Measurements from ENCODE around the gene CD164.

CD164 gene

DNA sequence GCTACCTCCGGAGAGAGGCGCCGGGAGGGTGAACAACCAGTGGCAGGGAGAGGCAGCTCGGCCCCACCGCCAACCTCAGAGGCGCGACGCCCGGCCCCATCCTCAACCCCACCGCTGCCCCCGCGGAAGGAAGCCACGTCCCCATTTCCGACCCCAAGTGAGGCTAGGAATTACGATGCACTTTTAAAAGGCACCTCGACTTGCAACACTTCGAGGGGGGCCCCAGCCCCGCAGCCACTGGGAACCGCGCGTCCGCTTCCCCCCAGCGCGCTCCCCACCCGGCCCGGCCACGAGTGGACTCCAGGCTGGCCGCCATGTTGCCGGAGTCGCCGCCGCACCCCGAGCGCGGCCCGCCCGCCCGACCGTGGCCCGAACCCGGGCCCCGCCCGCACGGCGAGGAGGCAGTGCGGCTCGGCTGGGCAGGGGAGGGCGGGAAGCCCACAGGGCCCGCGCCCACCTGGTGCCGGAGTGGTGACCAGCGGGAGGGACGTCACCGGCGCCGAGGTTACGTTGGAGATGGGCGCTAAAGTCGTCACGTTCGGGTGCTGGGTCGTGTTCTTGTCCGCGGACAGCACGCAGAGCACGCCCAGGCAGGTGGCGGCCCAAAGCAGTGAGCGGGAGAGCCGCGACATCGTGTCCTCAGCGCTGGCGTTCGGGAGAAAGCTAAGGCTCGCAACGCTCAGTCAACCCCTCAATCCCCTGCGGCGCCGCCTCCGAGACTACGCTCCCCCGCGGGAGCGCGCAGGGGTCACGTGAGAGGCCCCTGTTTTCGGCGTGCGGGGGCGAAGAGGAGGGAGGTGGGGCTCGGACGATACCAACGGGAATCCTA is at the start of gene CD164:
TSS of gene CD164 (minus strand) at position 721 of the 829 bp plus-strand sequence. CDS start at position 632, 89 bp downstream.
- TF ChIP-seq, protein P1, sequence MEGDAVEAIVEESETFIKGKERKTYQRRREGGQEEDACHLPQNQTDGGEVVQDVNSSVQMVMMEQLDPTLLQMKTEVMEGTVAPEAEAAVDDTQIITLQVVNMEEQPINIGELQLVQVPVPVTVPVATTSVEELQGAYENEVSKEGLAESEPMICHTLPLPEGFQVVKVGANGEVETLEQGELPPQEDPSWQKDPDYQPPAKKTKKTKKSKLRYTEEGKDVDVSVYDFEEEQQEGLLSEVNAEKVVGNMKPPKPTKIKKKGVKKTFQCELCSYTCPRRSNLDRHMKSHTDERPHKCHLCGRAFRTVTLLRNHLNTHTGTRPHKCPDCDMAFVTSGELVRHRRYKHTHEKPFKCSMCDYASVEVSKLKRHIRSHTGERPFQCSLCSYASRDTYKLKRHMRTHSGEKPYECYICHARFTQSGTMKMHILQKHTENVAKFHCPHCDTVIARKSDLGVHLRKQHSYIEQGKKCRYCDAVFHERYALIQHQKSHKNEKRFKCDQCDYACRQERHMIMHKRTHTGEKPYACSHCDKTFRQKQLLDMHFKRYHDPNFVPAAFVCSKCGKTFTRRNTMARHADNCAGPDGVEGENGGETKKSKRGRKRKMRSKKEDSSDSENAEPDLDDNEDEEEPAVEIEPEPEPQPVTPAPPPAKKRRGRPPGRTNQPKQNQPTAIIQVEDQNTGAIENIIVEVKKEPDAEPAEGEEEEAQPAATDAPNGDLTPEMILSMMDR (IDR thresholded peaks at IDR 0.05) = no peak

DNA sequence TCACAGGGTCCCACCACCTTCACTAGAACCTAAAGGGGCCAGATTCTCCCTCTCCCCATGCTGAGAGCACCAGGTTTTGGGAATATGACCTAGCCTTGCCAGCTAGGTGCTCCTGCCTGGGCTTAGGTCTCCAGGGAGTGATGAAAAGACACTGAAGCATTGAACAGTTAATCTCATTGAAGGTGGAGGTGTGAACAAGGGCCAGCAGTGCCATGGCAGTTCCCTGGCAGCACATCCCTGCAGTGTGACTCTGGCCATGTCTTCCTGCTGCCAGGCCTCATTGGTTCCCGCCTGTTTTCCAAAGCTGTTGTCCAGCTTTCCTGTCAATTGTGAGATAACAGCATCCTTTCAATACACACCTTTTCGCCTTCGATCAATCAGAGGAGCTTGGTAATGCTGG is 47.2 kb upstream of the CD164 start:
- TF ChIP-seq, protein P1 (IDR thresholded peaks at IDR 0.05) = no peak

DNA sequence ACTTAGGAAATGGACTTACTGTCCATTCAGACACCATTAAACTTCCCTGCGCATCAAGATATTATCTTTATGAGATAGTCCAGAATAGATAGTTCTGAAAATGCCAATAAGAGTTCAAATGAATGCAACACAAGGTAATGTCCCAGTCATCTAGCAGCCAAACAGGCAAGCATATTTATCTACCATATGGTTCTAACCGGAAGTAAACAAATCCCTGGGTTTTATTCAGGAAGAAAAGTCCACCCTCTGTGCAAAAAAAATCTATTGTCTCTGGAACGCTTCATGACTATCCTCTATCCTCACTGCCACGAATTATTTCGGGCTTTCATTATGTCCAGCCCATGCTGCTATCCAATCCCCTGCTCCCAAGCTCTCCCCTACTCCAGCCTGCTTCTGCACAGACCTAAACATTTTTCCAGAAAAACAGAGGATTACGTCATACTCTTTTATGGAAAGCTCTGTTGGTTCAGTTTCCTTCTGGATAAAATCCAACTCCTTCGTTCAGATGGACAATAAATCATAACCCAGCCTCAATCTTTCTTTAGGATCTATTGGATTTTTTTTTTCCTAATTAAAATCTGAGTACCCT is 46.7 kb upstream of the CD164 start:
- TF ChIP-seq, protein P1 (IDR thresholded peaks at IDR 0.05) = no peak

DNA sequence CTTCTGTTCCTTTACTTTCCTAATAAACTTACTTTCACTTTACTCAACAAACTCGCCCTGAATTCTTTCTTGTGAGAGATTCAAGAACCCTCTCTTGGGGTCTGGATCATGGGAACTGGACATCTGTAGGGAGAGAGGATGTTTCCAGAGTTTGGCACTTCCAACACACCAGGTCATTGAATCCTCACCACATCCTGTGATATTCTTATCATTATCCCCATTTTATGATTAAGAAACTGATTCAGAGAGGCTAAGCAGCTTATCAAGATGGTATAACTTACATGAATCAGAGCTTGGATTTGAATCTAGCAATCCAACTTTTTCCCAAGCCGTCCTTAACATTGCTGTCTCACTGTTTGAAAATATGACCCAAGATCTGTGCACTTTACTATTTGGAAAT is 42.7 kb upstream of the CD164 start:
- TF ChIP-seq, protein P1 (IDR thresholded peaks at IDR 0.05) = no peak

DNA sequence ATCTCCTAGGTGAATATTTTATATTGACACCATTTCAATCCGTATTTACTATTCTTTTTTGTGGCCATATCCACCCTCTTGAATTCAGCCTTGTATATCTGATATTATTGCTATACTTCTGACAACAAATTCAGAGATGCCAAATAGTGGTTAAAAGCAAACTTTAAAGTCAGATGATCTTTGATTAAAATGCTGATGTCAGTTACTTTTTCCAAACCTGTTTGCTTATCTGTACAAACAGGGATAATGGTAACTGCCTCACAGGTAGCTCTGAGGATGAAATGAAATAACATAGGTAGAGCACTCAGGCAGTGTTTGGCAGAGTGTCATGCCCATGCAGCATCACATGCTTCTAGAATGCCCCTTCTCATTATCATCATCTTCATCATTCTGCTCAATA is 38.9 kb upstream of the CD164 start:
- TF ChIP-seq, protein P1 (IDR thresholded peaks at IDR 0.05) = no peak

DNA sequence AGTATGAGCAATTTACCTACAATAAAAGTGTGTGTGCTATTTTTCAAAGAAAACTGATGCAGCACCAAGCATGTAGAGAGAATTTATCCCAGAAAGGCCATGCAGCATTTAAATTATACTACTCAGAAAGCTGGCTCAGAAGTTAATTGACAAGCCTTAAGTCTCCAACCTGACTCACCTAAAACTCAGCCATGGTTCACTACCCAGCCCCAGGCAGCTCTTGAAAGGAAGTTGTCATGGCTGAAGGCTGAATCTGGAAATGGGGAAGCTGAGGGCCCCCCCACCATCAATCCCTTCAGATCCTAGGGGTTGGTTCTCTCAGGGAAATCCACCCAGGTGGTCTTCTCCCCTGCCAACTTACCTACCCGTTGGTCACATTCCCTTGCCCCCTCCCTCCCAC is 38.5 kb upstream of the CD164 start:
- TF ChIP-seq, protein P1 (IDR thresholded peaks at IDR 0.05) = no peak

DNA sequence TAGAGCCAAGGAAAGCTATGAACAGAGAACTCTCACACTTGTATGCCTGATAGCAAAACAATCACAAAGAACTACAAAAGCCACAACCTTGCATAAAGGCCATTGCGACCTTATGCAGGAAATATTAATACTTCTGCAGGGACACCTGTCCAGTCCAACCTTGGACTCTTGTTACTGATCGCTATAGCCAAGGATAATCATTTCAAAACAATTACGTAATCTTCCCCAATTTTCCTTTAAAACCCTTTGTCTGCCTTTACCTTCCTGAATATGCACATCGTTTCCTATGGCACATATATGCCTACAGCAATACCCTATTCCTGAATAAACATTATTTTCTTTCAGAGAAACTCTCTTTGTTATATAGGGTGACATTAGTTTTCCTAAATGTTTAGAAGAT is 35.4 kb upstream of the CD164 start:
- TF ChIP-seq, protein P1 (IDR thresholded peaks at IDR 0.05) = no peak
